Uterus (tissue), 4 donors: ENCODE measurements around the gene DTX4. TPM values are rescaled to one million over a fixed set of nuclear protein-coding genes. Genes with fewer than 3 reads are reported as not detected.
A peak's percentile ranks its signal among the peaks of the same experiment; 100 is the strongest.

ENCODE experiments used
- DNase-seq, 2 donors: peaks; one replicate each; pipeline ENCODE4 v3.0.0-alpha.2; 2019 to 2020
- H3K27ac ChIP-seq, 2 donors: fragments of 200-600 bp; sonication (generic); 1 replicate in 1 of 2; 2 replicates in 1 of 2; pipeline ENCODE4 v1.5.1; 2016 to 2018
- H3K27me3 ChIP-seq, 2 donors: fragments of 200-600 bp; sonication (generic); one replicate each; pipeline ENCODE4 v1.5.1; 2018 to 2019; ENCODE audit warnings: control low read depth in 1 of 2
- H3K36me3 ChIP-seq, 2 donors: fragments of 200-600 bp; sonication (generic); one replicate each; pipeline ENCODE4 v1.5.1; 2019; ENCODE audit warnings: control low read depth in 1 of 2
- H3K4me1 ChIP-seq, 2 donors: fragments of 200-600 bp; sonication (generic); one replicate each; pipeline ENCODE4 v1.5.1; 2018 to 2019; ENCODE audit warnings: control low read depth in 1 of 2
- H3K4me3 ChIP-seq, 2 donors: fragments of 200-600 bp; sonication (generic); 1 replicate in 1 of 2; 2 replicates in 1 of 2; pipeline ENCODE4 v1.5.1; 2018 to 2019; ENCODE audit warnings: mild to moderate bottlenecking in 1 of 2
- H3K9me3 ChIP-seq, 2 donors: fragments of 200-600 bp; sonication (generic); one replicate each; pipeline ENCODE4 v1.5.1; 2019; ENCODE audit warnings: control low read depth in 1 of 2
- POLR2A ChIP-seq, 2 donors: fragments of 450-650 bp; IDR thresholded peaks; one replicate each; pipeline ENCODE4 v1.6.1; 2016; ENCODE audit warnings: antibody characterized with exemption in 2 of 2, mild to moderate bottlenecking in 1 of 2, moderate library complexity in 1 of 2
- intact Hi-C: fragments of 100-400 bp; cut with DNase I; formaldehyde crosslinking; loops from one replicate; pipeline ENCODE4 v1.15.1; 2023; ENCODE audit warnings: low total_unique reads
- total RNA-seq, 4 donors: library from RNA; depleted of rRNA in 3 of 4; stranded (reverse); fragments of >200 nt in 3 of 4; gene quantifications; one replicate each; pipeline versions ENCODE4 v1.1.0 to v1.2.4, GENCODE V29; 2014 to 2023
- TF ChIP-seq, protein P1 (sequence below), 4 experiments: fragments of 200-600 bp in 2 of 4; fragments of 450-650 bp in 2 of 4; sonication (generic) in 2 of 4; IDR thresholded peaks; one replicate each; pipeline ENCODE4 v1.5.1; 2016 to 2019; ENCODE audit warnings: antibody characterized with exemption in 4 of 4, mild to moderate bottlenecking in 2 of 4, moderate library complexity in 1 of 4
- donor health status: DM: yes; HTN: yes; CAD: no.

DTX4 gene
- total RNA-seq, 4 donors from 2014 or later, result 3.2 to 17.8 (median 9.2) TPM

DNA sequence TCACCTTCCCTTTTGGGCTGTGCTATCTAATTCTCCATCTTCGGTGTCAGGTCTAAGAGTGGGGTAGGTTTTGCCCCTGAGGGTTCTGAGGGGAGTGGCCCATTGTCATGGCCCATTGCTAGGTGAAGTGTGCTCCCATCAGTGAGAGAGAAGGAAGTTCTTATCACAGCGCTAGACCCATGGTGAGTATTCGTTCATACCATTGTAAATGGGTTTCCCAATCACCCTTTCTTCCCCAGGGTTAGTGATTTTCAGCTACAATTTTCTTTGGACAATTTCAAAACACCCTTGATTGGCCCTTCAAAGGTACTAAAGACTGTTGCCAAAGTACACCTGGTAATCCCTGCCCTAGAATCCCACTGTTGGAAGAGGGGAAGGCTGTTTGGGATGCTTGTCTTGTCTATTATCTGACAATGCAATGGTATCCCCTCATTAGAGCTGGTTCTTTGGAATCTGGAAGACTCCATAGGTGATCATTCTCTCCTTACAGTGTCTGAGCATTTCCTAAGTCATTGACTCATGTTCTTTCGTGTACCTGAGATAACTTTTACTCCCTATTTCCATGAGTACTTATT lies 20.6 kb downstream of the DTX4 start:
- H3K27ac ChIP-seq, result no peak overlapping the region
- H3K9me3 ChIP-seq, result no peaks in the 10 kb centered on the region
- intact Hi-C loops, result no loop called here
- DNase-seq, result no peak
- no peaks in the 10 kb centered on the region for H3K36me3 ChIP-seq
- no peaks in the 10 kb centered on the region for H3K4me1 ChIP-seq
- H3K27me3 ChIP-seq, result no peaks in the 10 kb centered on the region
- no peak for TF ChIP-seq POLR2A (IDR thresholded peaks at IDR 0.05)
- TF ChIP-seq, protein P1, sequence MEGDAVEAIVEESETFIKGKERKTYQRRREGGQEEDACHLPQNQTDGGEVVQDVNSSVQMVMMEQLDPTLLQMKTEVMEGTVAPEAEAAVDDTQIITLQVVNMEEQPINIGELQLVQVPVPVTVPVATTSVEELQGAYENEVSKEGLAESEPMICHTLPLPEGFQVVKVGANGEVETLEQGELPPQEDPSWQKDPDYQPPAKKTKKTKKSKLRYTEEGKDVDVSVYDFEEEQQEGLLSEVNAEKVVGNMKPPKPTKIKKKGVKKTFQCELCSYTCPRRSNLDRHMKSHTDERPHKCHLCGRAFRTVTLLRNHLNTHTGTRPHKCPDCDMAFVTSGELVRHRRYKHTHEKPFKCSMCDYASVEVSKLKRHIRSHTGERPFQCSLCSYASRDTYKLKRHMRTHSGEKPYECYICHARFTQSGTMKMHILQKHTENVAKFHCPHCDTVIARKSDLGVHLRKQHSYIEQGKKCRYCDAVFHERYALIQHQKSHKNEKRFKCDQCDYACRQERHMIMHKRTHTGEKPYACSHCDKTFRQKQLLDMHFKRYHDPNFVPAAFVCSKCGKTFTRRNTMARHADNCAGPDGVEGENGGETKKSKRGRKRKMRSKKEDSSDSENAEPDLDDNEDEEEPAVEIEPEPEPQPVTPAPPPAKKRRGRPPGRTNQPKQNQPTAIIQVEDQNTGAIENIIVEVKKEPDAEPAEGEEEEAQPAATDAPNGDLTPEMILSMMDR (IDR thresholded peaks at IDR 0.05), result no peak
- no peak overlapping the region for H3K4me3 ChIP-seq

DNA sequence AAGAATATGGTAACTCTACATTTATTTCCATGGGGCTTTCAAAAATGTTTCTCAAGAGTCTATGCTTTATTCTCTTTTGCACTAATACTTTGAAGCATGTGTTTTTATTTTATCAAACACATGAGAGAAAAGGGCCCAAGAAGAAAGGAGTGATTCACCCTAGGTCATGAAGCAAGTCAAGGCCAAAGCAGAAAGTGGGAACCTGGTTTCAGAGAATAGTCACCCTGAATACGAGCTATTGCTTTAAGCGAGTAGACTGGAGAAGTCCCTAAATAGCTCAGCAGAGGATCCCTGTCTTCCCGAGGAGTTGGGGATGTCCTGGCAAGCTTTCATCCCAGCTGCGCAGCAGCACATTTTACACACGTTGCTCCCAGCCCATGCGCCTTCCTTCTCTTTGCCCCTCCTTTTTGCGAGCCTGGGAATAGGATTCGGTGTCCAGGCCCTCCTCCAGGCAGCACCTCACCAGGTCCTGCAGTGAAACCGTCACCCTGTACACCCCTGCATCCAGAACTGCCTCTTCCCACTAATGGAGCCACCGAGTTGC lies 21.7 kb downstream of the DTX4 start:
- Histone ChIP-seq H3K4me1 (no peaks in the 10 kb centered on the region), H3K36me3 (no peaks in the 10 kb centered on the region)
- intact Hi-C loops, result no loop called here

DNA sequence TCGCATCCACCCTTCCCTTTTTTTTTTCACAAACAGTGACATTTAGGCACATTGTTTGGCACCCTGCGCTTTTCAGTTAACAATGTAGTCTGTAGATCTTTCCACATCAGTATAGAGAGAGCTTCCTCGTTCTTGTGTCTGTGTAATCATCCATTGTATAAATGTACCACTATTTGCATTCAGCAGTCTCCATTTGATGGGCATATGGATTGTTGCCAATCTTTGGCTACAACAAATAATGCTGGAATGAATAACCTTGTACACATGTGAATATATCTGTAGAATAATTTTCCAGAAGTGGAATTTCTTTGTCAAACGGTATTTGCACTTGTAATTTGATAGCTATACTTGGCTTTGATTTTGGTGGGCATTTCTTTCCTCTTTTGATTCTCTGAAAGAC lies 23.7 kb downstream of the DTX4 start:
- Histone ChIP-seq H3K9me3 (no peaks in the 10 kb centered on the region), H3K4me3 (no peak overlapping the region), H3K36me3 (no peaks in the 10 kb centered on the region), H3K27ac (no peak overlapping the region), H3K4me1 (no peaks in the 10 kb centered on the region), H3K27me3 (no peaks in the 10 kb centered on the region)
- no peak for DNase-seq
- intact Hi-C loops, result no loop called here
- TF ChIP-seq, protein P1 (IDR thresholded peaks at IDR 0.05), result no peak
- TF ChIP-seq POLR2A (IDR thresholded peaks at IDR 0.05), result no peak

More for the DNA sequence above, 21.7 kb downstream of the DTX4 start:
- no peak overlapping the region for H3K4me3 ChIP-seq
- no peaks in the 10 kb centered on the region for H3K9me3 ChIP-seq
- H3K27ac ChIP-seq, result no peak overlapping the region
- TF ChIP-seq POLR2A (IDR thresholded peaks at IDR 0.05), result no peak
- TF ChIP-seq, protein P1 (IDR thresholded peaks at IDR 0.05), result no peak
- H3K27me3 ChIP-seq, result no peaks in the 10 kb centered on the region
- no peak for DNase-seq

DNA sequence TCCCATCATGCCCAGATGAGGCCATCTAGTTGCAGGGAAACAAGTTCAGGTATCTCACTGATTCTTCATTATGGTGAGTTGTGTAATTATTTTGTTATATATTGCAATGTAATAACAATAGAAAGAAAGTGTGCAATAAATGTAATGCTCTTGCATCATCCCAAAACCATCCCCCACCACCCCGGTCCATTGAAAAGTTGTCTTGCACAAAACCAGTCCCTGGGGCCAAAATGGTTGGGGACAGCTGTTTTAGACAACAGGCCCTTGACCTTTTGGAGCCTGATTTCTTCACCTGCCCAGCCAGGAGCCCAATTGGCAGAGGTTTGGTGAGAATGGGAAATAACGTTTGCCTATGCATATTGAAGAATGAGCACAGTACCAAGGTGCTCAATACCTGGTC lies 24.8 kb downstream of the DTX4 start:
- Histone ChIP-seq H3K9me3 (no peaks in the 10 kb centered on the region), H3K36me3 (no peaks in the 10 kb centered on the region), H3K27me3 (no peaks in the 10 kb centered on the region), H3K4me1 (no peaks in the 10 kb centered on the region), H3K27ac (no peak overlapping the region), H3K4me3 (no peak overlapping the region)
- no peak for DNase-seq
- no peak for TF ChIP-seq POLR2A (IDR thresholded peaks at IDR 0.05)
- TF ChIP-seq, protein P1 (IDR thresholded peaks at IDR 0.05), result no peak
- intact Hi-C loops, result no loop called here

DNA sequence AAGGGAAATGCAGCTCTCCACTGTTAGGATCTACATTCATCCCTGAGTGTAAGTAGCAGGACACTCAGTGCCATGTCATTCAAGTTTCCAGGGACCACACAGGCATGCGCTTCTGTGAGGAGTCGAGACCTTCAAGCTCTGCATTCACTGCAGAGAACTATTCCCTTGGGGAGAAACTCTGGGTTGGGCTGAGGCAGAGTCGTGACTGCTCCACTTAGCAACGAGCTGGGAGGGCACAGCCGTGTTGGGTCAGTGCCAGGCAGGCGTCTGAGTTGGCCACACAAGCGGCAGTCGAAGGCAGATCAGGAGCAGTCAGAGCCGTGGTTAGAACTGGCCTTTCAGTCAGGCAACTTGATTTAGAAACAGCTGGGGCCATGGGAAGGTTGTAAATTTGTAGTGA lies 26.1 kb downstream of the DTX4 start:
- H3K36me3 ChIP-seq, result no peaks in the 10 kb centered on the region
- no peaks in the 10 kb centered on the region for H3K4me1 ChIP-seq
- H3K9me3 ChIP-seq, result no peaks in the 10 kb centered on the region
- TF ChIP-seq, protein P1 (IDR thresholded peaks at IDR 0.05), result no peak
- TF ChIP-seq POLR2A (IDR thresholded peaks at IDR 0.05), result no peak
- H3K4me3 ChIP-seq, result no peak overlapping the region
- intact Hi-C loops, result no loop called here
- H3K27me3 ChIP-seq, result no peaks in the 10 kb centered on the region
- DNase-seq, result peak; percentile 50 to 58
- H3K27ac ChIP-seq, result no peak overlapping the region
